GM19035 (cell line): ENCODE measurements around the gene GPR148.
A peak's percentile ranks its signal among the peaks of the same experiment; 100 is the strongest.
"Not testable (repeated sequence)": the region's sequence is repeated elsewhere in the genome, so short reads cannot be mapped to it uniquely, and the experiment has no call there.

Experiments used
- ATAC-seq: cut with Tn5 transposase; IDR thresholded peaks from one replicate; pipeline ENCODE4 v1.9.1; 2021; ENCODE audit not compliant: unreplicated experiment

GPR148 gene, protein sequence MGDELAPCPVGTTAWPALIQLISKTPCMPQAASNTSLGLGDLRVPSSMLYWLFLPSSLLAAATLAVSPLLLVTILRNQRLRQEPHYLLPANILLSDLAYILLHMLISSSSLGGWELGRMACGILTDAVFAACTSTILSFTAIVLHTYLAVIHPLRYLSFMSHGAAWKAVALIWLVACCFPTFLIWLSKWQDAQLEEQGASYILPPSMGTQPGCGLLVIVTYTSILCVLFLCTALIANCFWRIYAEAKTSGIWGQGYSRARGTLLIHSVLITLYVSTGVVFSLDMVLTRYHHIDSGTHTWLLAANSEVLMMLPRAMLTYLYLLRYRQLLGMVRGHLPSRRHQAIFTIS

DNA sequence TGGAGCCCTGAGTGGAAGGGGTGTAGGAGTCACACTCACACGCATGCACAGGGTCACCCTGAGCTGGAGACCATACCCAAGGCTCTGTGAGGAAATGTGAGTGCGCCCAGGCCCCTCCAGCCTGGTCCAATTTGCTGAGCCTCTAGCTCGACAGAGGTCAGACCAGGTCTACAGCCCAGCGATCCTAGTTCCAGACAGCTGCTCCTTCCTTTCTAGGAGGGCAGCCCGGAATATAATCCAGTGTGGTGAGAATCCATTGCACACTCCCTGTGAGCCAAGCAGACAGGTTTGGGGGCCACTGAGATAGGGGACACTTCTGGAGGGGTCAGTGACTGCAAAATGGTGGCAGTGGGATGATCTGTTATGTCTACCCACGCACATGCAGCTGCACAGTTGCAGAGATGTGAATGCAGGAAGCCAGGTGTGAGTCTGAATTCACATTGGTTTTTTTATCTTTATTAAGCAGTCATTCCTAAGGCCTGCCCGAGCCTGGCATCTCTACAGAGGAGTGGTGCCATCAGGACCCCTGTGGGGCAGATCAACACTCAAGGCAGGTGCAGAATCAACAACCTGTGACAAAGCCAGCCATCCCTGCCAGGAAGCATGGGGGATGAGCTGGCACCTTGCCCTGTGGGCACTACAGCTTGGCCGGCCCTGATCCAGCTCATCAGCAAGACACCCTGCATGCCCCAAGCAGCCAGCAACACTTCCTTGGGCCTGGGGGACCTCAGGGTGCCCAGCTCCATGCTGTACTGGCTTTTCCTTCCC, at the start of gene GPR148:
Gene GPR148, plus strand, starts transcription at position 522 of the 768 bp plus-strand sequence. Its CDS starts 82 bp downstream, at position 604.
- ATAC-seq: no peak

DNA sequence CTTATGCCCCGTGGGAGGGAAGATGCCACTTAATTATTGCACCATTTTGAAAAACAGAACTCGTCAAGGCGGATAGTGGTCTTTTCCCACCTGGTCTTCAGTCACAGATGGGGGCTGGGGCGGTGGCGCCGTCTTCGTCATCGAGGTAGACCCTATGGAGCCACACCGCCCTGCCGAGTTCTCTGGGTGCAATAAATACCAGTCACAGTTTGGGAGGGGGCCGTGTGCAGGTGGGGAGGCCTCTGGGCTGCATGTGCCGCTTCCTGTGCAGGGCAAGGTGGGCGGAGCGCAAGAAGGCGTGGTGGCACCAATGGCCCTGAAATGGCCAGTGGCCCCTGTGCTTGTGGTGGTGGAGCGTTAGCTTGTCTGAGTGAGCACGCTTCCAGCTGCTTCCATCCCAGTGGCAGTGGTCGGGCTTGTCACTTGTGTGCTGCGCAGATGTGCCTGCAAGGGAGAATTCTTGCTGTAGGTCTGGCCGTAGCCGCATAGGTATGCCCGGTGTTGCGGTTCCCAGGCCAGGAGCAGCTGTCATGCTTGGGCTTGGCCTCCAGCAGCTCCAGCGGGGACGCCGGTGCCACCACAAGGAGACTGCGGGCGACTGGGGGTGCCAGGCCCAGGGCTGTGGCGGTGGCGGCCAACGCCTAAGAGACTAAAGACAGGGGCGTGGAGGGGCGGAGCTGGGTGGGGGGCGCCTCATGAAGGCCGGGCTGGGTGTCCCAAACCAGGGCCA, 36.7 kb upstream of the GPR148 start:
- ATAC-seq: not testable (repeated sequence)

DNA sequence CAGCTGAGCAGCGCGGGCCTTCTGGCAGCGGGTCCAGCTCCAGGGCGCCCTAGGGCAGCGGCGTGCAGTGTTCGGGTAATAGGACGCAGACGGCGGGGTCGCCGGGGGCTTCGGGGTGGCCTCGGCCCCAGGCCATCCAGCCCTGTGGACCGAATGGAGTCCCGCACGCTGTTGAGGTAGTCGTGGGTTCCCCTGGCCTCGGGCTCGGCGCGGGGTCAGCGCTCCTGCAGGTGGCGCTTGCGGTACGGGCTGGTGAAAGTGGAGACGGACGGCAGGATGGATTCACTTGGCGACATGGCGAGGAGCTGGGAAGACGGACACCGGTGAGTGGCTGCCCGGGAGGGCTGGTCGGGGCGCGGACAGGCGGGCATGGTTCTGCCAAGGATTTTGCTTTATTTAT, 35.4 kb upstream of the GPR148 start:
- ATAC-seq: not testable (repeated sequence)

DNA sequence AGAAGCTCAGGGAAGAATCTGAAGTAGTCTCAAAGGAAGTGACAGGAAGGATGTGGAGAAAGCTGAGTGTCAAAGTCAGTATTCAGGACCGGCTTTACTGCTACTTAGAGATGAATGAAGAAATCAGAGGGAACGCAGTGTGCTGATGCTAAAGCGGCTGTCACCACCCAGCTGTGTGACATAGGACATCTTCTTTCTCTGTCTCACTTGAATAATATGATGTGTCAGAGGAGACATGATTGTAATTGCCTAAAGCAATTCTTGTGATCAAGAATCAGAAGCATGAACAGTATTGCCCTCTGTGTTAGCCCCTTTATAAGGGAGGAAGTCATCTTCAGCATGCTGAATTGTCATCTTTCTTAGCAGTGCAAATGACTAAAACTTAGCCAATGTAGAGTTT, 25.6 kb upstream of the GPR148 start:
- ATAC-seq: not testable (repeated sequence)

DNA sequence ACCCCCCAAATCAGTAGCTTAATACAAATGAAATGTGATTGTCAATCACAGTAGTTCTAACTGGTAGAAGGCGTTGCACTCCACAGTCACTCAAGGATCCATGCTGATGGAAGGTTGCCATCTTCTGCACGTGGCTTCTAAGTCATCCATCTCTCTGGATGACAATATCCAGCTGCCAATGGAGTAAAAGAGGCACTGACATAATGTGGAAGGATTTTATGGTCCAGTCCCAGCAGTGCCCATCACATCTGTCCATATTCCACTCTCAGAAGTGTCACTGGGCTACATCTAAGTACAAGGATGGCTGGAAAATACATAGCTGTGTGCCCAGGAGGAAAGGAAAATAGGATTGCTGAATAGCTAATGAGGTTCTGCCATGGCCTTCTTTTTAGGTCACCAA, 14.1 kb upstream of the GPR148 start:
- ATAC-seq: not testable (repeated sequence)

DNA sequence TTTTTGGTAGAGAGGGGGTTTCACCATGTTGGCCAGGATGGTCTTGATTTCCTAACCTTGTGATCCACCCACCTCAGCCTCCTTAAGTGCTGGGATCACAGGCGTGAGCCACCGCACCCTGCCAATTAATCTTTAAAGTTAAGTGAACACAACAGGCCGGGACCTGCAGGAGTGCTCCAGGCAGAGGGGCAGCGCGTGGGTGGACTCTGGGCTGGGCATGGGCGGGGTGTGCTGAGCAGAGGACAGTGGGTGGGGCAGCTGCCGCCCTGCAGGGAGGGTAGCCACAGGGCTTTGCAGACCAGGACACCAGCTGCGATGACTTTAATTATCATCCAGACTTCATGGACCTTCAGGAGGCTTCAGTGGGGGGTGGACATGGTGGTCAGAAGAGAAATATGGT, 8.8 kb upstream of the GPR148 start:
- no peak for ATAC-seq

DNA sequence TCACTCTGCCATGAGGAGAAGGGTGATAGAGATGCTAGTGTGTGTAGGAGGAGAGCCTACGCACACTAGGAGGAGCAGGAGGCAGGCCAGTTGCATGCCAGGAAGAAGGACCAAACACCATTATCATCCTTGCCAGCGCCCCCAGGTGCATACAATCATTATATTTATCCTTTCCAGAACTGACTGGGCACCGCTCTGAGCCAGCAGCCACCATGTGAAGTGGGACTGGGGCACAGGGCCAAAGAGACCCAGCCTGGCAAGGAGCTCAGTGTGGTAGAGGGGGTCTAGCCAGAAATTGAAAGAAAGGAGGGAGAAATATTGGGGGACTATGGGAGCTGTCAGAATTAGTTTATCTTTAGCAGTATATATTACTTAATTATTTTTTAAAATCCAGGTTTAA, 8.3 kb upstream of the GPR148 start:
- no peak for ATAC-seq

DNA sequence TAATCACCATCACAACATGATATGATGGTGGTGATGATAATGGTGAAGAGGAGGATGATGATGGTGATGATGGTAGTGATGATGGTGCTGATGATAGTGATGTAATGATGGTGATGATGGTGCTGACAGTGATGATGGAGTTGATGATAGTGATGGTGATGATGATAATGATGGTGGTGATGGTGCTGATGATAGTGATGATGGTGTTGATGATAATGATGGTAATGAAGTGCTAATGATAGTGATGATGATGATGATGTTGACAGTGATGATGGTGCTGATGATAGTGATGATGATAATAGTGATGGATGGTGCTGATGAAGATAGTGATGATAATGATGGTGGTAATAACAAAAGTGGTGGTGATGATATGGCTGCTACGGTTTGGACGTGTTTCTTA, 4.4 kb upstream of the GPR148 start:
- no peak for ATAC-seq

DNA sequence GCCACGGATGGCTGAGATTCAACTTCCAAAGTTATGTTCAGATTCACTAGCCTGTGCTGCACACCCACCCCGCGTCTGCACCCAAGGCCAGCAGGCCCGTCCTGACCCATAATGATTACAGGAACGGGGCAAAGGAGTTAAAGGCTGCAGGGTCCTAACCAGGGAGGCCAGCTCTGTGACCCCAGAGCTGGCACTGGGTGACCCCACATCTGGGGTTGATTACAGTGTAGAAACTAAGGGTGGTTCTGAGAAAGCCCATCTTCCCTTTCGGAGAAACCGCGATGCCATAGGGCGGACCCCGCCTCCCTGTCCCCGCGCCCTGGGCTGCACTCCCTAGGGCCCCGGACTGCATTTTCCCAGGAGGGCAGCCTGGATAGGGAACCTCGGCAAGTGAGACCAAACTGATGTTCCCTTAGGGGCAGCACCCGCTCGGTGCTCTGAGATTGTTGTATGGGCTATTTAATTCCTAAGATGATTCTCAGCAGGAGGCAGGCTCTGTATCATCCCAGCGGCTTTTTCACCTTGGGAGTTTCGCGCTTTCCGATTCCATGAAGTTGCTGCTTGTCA, 2.2 kb upstream of the GPR148 start:
- ATAC-seq: no peak

DNA sequence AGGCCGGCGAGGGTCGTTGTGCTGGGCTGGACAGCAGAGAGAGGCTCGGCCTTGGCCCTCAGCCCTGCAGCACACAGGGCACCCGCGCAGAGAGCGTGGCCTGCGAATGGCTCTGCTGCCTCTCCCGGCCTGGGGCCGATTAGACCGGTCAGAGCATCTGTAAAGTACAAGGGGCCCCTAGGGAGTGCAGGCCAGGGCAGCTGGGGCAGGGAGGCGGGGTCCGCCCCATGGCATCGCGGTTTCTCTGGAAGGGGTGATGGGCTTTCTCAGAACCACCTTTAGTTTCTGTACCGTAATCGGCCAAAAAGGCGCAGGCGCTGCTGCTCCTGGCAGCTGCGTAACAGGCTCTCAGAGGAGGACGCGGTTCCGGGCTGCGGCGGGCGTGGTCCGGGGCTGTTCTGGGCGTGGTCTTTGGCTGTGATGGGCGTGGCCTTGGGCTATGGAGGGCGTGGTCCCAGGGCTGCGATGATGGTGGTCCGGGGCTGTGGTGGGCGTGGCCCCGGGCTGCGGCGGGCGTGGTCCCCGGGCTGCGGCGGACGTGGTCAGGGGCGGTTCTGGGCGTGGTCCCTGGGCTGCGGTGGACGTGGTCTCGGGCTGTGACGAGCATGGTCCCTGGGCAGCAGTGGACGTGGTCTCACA, 1.5 kb upstream of the GPR148 start:
- ATAC-seq: peak; percentile 97

DNA sequence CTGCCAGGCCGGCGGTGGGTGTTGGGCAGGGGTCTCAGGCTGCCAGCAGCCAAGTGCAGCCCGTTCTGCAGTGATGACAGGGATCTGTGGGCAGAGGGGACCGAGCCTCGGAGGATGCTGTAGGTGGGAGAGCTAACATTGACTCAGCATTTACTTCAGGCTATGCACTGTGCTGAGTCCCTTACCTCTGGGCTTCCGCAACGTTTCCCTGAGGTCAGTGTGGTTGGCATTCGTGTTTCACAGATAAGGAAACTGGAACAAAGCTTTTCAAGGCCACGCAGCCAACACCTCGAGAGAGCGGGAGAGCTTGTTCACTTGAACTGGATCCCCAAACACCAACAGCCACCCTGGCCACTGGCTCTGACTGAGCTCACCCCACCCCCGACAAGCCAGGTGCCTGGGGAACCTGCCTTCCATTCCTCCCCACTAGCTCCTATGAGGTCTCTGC, 839 bp upstream of the GPR148 start:
- peak; percentile 11 for ATAC-seq

DNA sequence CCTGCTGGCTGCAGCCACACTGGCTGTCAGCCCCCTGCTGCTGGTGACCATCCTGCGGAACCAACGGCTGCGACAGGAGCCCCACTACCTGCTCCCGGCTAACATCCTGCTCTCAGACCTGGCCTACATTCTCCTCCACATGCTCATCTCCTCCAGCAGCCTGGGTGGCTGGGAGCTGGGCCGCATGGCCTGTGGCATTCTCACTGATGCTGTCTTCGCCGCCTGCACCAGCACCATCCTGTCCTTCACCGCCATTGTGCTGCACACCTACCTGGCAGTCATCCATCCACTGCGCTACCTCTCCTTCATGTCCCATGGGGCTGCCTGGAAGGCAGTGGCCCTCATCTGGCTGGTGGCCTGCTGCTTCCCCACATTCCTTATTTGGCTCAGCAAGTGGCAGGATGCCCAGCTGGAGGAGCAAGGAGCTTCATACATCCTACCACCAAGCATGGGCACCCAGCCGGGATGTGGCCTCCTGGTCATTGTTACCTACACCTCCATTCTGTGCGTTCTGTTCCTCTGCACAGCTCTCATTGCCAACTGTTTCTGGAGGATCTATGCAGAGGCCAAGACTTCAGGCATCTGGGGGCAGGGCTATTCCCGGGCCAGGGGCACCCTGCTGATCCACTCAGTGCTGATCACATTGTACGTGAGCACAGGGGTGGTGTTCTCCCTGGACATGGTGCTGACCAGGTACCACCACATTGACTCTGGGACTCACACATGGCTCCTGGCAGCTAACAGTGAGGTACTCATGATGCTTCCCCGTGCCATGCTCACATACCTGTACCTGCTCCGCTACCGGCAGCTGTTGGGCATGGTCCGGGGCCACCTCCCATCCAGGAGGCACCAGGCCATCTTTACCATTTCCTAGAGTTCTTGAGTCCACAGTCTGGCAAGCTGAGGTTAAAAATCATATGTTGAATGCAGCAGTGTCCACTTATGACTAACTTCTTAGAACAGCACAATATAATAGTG, 741 bp downstream of the GPR148 start:
- no peak for ATAC-seq

DNA sequence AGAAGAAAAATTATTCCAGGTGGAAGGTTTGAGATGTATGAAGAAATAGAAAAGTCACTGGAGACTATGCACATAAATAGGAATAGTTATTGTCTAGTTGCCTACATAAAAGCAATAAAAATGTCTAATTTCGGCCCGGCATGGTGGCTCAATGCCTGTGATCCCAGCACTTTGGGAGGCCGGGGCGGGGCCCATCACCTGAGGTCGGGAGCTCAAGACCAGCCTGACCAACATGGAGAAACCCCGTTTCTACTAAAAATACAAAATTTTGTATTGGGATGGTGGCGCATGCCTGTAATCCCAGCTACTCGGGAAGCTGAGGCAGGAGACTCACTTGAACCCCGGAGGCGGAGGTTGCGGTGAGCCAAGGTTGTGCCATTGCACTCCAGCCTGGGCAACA, 3.4 kb downstream of the GPR148 start:
- not testable (repeated sequence) for ATAC-seq

DNA sequence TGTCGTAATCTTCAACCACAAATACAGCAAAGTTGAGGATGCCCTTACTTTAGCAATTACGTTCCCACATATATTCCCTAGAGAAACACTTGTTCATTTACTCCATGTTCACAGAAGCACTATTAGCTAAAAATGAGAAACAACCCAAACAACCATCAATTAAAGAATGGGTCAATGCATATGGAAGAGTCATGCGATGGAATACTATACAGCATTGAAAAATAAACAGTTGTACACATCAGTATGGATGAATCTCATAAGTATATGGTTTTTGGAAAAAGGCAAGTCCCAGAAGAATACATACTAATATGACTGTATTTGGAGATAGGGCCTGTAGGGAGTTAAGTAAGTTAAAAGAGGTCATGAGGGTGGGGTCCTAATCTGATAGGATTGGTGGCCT, 6.3 kb downstream of the GPR148 start:
- ATAC-seq: no peak

DNA sequence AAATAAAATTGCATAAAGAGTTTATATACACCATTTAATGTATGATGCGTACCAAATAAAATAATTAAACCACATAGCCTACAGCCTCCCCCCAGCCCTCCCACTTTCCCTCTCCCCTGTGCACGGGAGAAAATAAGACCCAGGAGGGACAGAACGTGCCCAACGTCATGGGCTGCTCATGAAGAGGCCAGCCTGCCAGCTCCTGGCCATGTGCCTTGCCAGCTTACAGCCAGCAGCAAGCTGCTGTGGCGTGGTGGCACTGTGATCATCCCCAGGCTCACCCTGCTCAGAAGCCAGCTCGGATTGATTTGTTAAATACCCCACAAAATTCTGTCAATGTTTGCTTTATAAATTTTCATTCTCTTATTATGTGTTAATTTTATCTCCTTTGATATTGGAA, 7.6 kb downstream of the GPR148 start:
- ATAC-seq: no peak

DNA sequence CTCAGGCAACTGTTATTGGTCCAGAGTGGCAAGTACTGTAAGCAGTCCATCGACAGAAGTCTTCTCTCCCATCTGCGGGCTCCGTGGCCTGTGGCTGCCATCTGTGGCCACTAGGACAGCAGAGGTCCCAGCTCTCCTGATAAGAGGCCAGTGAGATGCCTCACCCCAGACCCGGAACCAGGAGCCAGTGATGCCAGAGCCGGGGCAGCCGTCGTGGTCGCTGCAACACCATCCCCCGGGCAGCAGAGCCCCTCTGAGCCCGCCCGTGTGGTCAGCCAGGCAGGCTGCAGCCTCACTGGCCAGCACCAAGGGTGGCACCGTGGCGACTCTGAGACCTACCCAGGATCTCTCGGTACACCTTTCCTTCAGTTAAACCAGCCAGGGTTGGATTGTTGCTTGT, 8.7 kb downstream of the GPR148 start:
- ATAC-seq: no peak

DNA sequence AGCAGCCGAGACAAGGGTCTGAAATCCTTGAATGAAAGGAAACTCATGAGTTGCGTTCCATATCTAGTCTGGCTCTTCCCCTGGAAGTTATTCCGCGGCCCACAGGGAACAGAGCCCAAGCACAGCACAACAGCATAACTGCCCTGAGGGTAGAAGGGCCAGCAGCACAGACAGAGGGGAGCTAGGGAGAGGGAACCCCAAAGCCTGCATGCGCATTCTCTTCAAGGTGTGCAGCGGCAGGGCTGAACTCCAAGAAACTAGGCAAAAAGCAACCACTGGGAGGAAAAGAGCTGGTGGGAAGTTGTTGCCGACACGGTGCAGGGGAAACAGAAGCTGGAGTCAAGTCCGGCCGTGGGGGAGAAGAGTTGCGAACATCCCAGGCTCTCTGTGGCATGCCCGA, 11.8 kb downstream of the GPR148 start:
- no peak for ATAC-seq

DNA sequence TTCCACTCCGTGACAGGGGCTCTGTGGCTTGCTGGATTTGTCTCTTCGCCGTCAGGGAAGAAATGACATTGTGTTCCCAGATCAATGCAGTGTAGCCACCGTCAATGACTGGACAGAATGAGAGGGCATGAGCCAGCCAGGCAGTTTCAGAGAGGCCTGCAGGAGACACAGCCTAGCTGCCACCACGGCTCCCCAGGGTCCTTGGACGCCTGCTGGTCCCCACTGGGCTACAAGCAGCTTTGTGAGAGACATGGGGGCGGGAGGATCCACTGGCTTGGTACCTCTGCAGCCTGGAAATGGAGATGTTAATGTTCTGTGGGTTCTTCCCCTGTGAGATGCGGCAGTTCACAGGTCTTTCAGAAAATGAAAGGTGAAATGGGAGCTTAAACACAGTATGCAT, 14.4 kb downstream of the GPR148 start:
- ATAC-seq: no peak

DNA sequence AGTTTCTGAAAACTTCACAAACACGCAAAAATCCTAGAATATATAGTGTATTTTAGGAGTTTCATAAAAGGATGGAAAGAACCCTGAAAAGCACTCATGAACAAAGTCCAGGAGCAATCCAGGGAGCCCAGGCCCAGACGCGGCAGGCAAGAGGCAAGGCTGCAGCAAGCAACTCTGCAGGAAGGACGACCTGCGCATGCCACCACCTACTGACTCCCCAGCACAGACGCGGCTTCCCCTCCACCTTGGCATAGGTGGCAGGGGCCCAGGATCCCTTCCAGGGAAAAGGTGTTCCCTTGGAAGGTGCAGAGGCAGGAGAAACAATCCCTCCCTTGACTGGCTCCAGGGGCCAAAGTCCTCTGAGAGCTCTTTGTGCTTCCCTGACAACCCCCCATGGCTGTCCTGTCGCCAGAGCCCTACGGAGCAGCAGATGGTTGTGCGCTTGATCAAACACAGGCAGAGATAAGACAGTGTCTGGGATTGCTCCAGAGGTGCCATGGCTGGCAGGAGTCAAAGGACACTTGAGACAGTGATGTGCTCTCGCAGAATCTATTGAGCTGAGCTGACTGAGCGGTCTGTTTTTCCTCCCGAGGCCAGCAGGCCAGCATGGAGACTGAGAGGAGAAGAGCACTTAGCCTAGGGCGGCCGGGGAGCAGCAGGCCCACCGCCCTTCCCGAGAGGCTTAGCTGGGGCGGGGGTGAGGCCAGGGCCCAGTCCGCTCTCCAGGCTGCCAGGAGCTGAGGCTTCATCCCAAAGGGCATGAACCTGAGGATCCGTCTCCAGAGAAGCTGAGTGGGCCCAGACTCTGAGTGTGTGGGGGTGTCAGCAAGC, 15.6 kb downstream of the GPR148 start:
- ATAC-seq: no peak
